HepG2 (cell line): Measurements from ENCODE around the gene THUMPD2. TPM values are rescaled to one million over a fixed set of nuclear protein-coding genes. Genes with fewer than 3 reads are reported as not detected.

Source experiments
- ATAC-seq: fragments of 200-7000 bp; cut with Tn5 transposase; 3 replicates; pipeline ENCODE4 v1.9.1; 2020; ENCODE audit warnings: mild to moderate bottlenecking, moderate library complexity
- BruUV-seq: library from RNA; stranded (reverse); fragments of 400-500 nt; replicated peaks from 2 replicates; lab custom pipeline; 2021; lab: Mats Ljungman, UMichigan
- CTCF ChIA-PET: fragments of 300-600 bp; formaldehyde crosslinking; extraction: SDS; loops from one replicate; lab custom pipeline; 2021; ENCODE audit warnings: low total read pairs, inconsistent platforms, low intra/inter-chr PET ratio; lab: Yijun Ruan, JAX
- POLR2A ChIA-PET: fragments of 350-600 bp; sonication (Branson Sonifier 250); formaldehyde crosslinking; loops from one replicate; lab custom pipeline; 2020; ENCODE audit warnings: antibody characterized with exemption, inconsistent platforms; lab: Yijun Ruan, JAX
- DNase-seq: peaks from one replicate; pipeline ENCODE4 v3.0.0-alpha.2; 2015; ENCODE audit warnings: low spot score
- FAIRE-seq: peaks from 3 replicates; lab custom pipeline; 2011; peaks lifted over from hg19 to GRCh38; lab: Jason Lieb, UNC
- H2AFZ ChIP-seq: one replicate; pipeline ENCODE4 v1.6.1; 2011; ENCODE audit warnings: low read length, inconsistent platforms
- H3K27ac ChIP-seq: fragments of 300-600 bp; 3 replicates; pipeline ENCODE4 v1.8.0; 2011; ENCODE audit warnings: mixed run types, mild to moderate bottlenecking, mixed read lengths, low read length, inconsistent platforms; ENCODE audit not compliant: insufficient read depth; ENCODE audit errors: extremely low read length
- H3K27me3 ChIP-seq, 2 experiments: fragments of 200-600 bp in 1 of 2; 2 replicates in 1 of 2; 3 replicates in 1 of 2; pipeline versions ENCODE4 v1.6.0 to v1.8.0; 2011; ENCODE audit warnings: low read length in 2 of 2, mild to moderate bottlenecking in 2 of 2, moderate library complexity in 2 of 2, inconsistent platforms in 1 of 2; ENCODE audit not compliant: insufficient read depth in 2 of 2, control insufficient read depth in 1 of 2
- H3K36me3 ChIP-seq, 2 experiments: fragments of 200-600 bp in 1 of 2; replicated peaks in 1 of 2; 2 replicates in 1 of 2; 3 replicates in 1 of 2; pipeline versions ENCODE4 v1.5.1 to v1.8.0; 2011; ENCODE audit warnings: low read length in 2 of 2, inconsistent platforms in 1 of 2; ENCODE audit not compliant: insufficient read depth in 2 of 2, control insufficient read depth in 1 of 2
- H3K4me1 ChIP-seq: 2 replicates; pipeline ENCODE4 v1.5.1; 2012; ENCODE audit warnings: low read length, inconsistent platforms; ENCODE audit not compliant: insufficient read depth
- H3K4me2 ChIP-seq: 2 replicates; pipeline ENCODE4 v1.6.0; 2011; ENCODE audit warnings: low read depth, low read length, inconsistent platforms
- H3K4me3 ChIP-seq, 3 experiments: fragments of 200-600 bp in 1 of 3; sonication (generic), shearing (Covaris generic) in 1 of 3; replicated peaks in 1 of 3; 2 replicates each; pipeline ENCODE4 v1.5.1; 2011 to 2016; ENCODE audit warnings: low read length in 3 of 3, inconsistent platforms in 2 of 3, low read depth in 2 of 3, mild to moderate bottlenecking in 2 of 3, control low read depth in 1 of 3, mixed read lengths in 1 of 3; ENCODE audit not compliant: insufficient read depth in 1 of 3
- H3K79me2 ChIP-seq: one replicate; pipeline ENCODE4 v1.6.1; 2011; ENCODE audit warnings: low read length, inconsistent platforms; ENCODE audit not compliant: insufficient read depth
- H3K9ac ChIP-seq: 2 replicates; pipeline ENCODE4 v1.6.0; 2011; ENCODE audit warnings: mild to moderate bottlenecking, low read depth, low read length, inconsistent platforms; ENCODE audit not compliant: insufficient read depth
- H3K9me3 ChIP-seq: 2 replicates; pipeline ENCODE4 v1.5.1; 2012; ENCODE audit warnings: mild to moderate bottlenecking, low read length
- H4K20me1 ChIP-seq: 2 replicates; pipeline ENCODE4 v1.6.0; 2011; ENCODE audit warnings: inconsistent platforms, mild to moderate bottlenecking, low read length, moderate library complexity; ENCODE audit not compliant: insufficient read depth
- CCDC6 ChIP-seq: sonication (generic); formaldehyde crosslinking; IDR thresholded peaks from 2 replicates; pipeline ENCODE4 v1.8.1; 2022; ENCODE audit warnings: mild to moderate bottlenecking, missing genetic modification reagents, moderate library complexity
- KDM1A ChIP-seq: IDR thresholded peaks from 2 replicates; pipeline ENCODE4 v1.6.1; 2016; ENCODE audit warnings: missing compliant biosample characterization
- NFKBIZ ChIP-seq: IDR thresholded peaks from 2 replicates; pipeline ENCODE4 v1.6.1; 2018; ENCODE audit warnings: missing genetic modification reagents, missing compliant biosample characterization
- PHF8 ChIP-seq: sonication (generic); formaldehyde crosslinking; IDR thresholded peaks from 2 replicates; pipeline ENCODE4 v1.5.0; 2020; ENCODE audit warnings: missing genetic modification reagents
- POLR2A ChIP-seq, 2 experiments: IDR thresholded peaks; 2 replicates each; pipeline ENCODE4 v1.6.1; 2011; ENCODE audit warnings: low read depth in 2 of 2, low read length in 2 of 2, mild to moderate bottlenecking in 1 of 2, moderate library complexity in 1 of 2; ENCODE audit not compliant: insufficient read depth in 1 of 2
- PTBP1 ChIP-seq: fragments of 200-400 bp; formaldehyde crosslinking; IDR thresholded peaks from 2 replicates; pipeline ENCODE4 v1.6.1; 2018; ENCODE audit warnings: low read length, low read depth; ENCODE audit not compliant: poor library complexity, severe bottlenecking
- REXO4 ChIP-seq: sonication (generic); formaldehyde crosslinking; IDR thresholded peaks from 2 replicates; pipeline ENCODE4 v1.8.0; 2022; ENCODE audit warnings: missing genetic modification reagents, mild to moderate bottlenecking, borderline replicate concordance
- RXRB ChIP-seq: IDR thresholded peaks from 2 replicates; pipeline ENCODE4 v1.6.1; 2016; ENCODE audit warnings: borderline replicate concordance, missing genetic modification reagents, missing compliant biosample characterization
- SMAD3 ChIP-seq: sonication (generic); formaldehyde crosslinking; IDR thresholded peaks from 2 replicates; pipeline ENCODE4 v1.4.0; 2020; ENCODE audit warnings: missing genetic modification reagents
- ZFX ChIP-seq: sonication (generic); formaldehyde crosslinking; IDR thresholded peaks from 2 replicates; pipeline ENCODE4 v1.4.0; 2020; ENCODE audit warnings: mild to moderate bottlenecking, low read depth, missing genetic modification reagents, moderate library complexity
- ZNF33B ChIP-seq: sonication (generic); formaldehyde crosslinking; IDR thresholded peaks from 2 replicates; pipeline ENCODE4 v1.5.1; 2020; ENCODE audit warnings: mild to moderate bottlenecking, missing genetic modification reagents
- ZNF354B ChIP-seq: sonication (generic); formaldehyde crosslinking; IDR thresholded peaks from 2 replicates; pipeline ENCODE4 v1.8.0; 2022; ENCODE audit warnings: mild to moderate bottlenecking, missing genetic modification reagents
- ZNF383 ChIP-seq: sonication (generic); formaldehyde crosslinking; IDR thresholded peaks from 2 replicates; pipeline ENCODE4 v1.4.0; 2020; ENCODE audit warnings: missing genetic modification reagents, mild to moderate bottlenecking, borderline replicate concordance
- ZNF430 ChIP-seq: sonication (generic); formaldehyde crosslinking; IDR thresholded peaks from 2 replicates; pipeline ENCODE4 v1.9.0; 2021; ENCODE audit warnings: mild to moderate bottlenecking, missing genetic modification reagents
- ZNF614 ChIP-seq: IDR thresholded peaks from 2 replicates; pipeline ENCODE4 v1.6.1; 2018; ENCODE audit warnings: missing biosample characterization, missing genetic modification reagents, inconsistent platforms, borderline replicate concordance
- WGBS: methylation state at CpG from one replicate; pipeline ENCODE4 v1.1.6; 2017; ENCODE audit warnings: low lambda C conversion rate; 5-methylcytosine and 5-hydroxymethylcytosine counted together
- in situ Hi-C: cut with HindIII; loops from 2 replicates; pipeline ENCODE4 v1.10.0; 2017; ENCODE audit warnings: low pct_unique_long_range_greater_than_20kb; ENCODE audit not compliant: extremely low pct_ligation_motif_present
- intact Hi-C: fragments of 100-400 bp; cut with micrococcal nuclease; formaldehyde crosslinking; loops from one replicate; pipeline ENCODE4 v1.10.0; 2022; ENCODE audit not compliant: unreplicated experiment
- polyA plus RNA-seq, 8 experiments: library from polyadenylated mRNA; depleted of rRNA in 3 of 8; stranded (reverse) in 7 of 8; unstranded in 1 of 8; fragments of >200 nt; fragmentation: Illumina TruSeq in 4 of 8; extraction: Trizol in 4 of 8; gene quantifications; 2 replicates each; pipeline versions ENCODE4 v1.2.1 to v1.2.3, GENCODE V29; 2011 to 2016; ENCODE audit warnings: low read depth in 4 of 8, missing spikeins in 1 of 8, mixed read lengths in 1 of 8; ENCODE audit not compliant: insufficient read depth in 1 of 8
- total RNA-seq, 5 experiments: library from RNA; depleted of rRNA; stranded (reverse); fragments of >200 nt; fragmentation: Illumina TruSeq; extraction: Trizol; gene quantifications; 2 replicates each; pipeline ENCODE4 v1.2.3, GENCODE V29; 2016; ENCODE audit warnings: low read depth in 1 of 5
- TF ChIP-seq, protein P1 (sequence below): sonication (generic); formaldehyde crosslinking; IDR thresholded peaks from 2 replicates; pipeline ENCODE4 v1.4.0; 2020; ENCODE audit warnings: missing genetic modification reagents, mild to moderate bottlenecking, borderline replicate concordance
- TF ChIP-seq, protein P2 (sequence below): sonication (generic); formaldehyde crosslinking; conservative IDR thresholded peaks from 2 replicates; pipeline ENCODE4 v1.5.0; 2020; ENCODE audit warnings: missing genetic modification reagents

THUMPD2 gene
- total and polyA plus RNA-seq, 2 of the 13 experiments (the other 11 are each of a cell fraction or from before 2014, with no cell fraction given), result 11.8 to 15.6 TPM

DNA sequence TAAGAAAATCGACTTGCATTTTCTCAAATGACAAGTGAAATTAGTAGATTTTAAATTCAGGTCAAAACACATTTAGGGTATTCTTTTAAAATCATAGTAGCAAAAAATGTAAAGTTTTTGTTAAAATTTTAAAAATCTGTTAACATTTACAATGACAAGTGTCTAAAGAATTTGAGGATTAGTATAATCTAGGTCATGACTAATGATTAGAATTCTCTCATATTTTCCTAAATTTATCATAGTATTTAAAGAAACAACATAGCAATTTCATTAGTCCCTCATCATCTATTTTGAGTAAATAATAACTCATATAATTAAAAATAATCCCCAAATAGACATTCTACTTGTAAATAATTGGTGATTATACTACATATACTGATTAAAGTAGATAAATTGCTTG, 23.6 kb downstream of the THUMPD2 start:
- Histone ChIP-seq H3K9me3 (no peaks in the 10 kb centered on the region), H3K79me2 (no peaks in the 10 kb centered on the region), H3K36me3 (peaks cover 24 to 78% of the 10 kb centered on the region in 2 experiments), H2AFZ (no peak overlapping the region), H3K4me1 (no peaks in the 10 kb centered on the region), H3K9ac (no peak overlapping the region), H3K27me3 (no peaks in the 10 kb centered on the region), H3K4me3 (no peak overlapping the region), H4K20me1 (no peaks in the 10 kb centered on the region; the same call in 1 of the 2 replicates), H3K27ac (no peak overlapping the region), H3K4me2 (no peak overlapping the region)
- no peak for FAIRE-seq
- DNase-seq, result no peak
- intact Hi-C loops (no loop called here), in situ Hi-C loops (no loop called here)
- ChIA-PET POLR2A (no interaction called here), CTCF (no interaction called here)
- TF ChIP-seq KDM1A (CRISPR knock-in tag) (no peak), CCDC6 (CRISPR knock-in tag) (no peak), POLR2A (IDR thresholded peaks at IDR 0.05; ENCODE audit: insufficient read depth in 1 of 2, low read depth in 2 of 2, low read length in 2 of 2) (no peak), NFKBIZ (CRISPR knock-in tag) (no peak), PHF8 (CRISPR knock-in tag) (no peak)
- ATAC-seq, result no peak
- no TSS peak for BruUV-seq
- WGBS, result 64% methylated on average over 1 of the region's 1 CpG

DNA sequence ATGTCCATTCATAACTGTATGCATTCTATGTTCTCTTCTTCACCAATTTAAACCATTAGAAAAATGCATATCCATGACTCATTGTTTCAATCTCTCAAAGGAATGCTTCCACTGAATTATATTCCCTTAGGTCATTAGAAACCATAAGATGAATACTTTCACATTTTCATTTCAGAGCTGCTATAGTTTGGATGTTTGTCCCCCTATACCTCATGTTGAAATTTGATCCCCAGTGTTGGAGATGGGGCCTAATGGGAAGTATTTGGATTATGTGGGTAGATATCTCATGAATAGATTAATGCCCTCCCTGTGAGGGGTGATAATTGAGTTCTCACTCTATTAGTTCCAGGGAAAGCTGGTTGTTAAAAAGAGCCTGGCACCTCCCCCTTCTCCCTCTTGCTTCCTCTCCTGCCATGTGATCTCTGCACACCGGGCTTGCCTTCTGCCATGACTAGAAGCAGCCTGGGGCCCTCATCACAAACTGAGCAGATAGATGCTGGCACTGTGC, 35.7 kb downstream of the THUMPD2 start:
- intact Hi-C loops, result no loop called here
- H3K9me3 ChIP-seq, result no peaks in the 10 kb centered on the region
- no peak overlapping the region for H3K4me2 ChIP-seq
- no peak overlapping the region for H3K4me3 ChIP-seq
- ATAC-seq (no peak), DNase-seq (no peak), FAIRE-seq (no peak)
- H4K20me1 ChIP-seq, result no peaks in the 10 kb centered on the region
- H3K36me3 ChIP-seq, result peaks cover 17 to 55% of the 10 kb centered on the region in 2 experiments
- 100% methylated on average over 1 of the region's 1 CpG for WGBS
- ChIA-PET CTCF (no interaction called here), POLR2A (no interaction called here)
- in situ Hi-C loops, result no loop called here
- no peak overlapping the region for H3K9ac ChIP-seq
- no peak overlapping the region for H2AFZ ChIP-seq
- H3K4me1 ChIP-seq, result no peaks in the 10 kb centered on the region
- H3K27ac ChIP-seq, result no peak overlapping the region
- BruUV-seq, result no TSS peak
- H3K27me3 ChIP-seq, result no peaks in the 10 kb centered on the region; a peak in 1 of 5 replicates
- no peaks in the 10 kb centered on the region for H3K79me2 ChIP-seq
- TF ChIP-seq ZNF430 (CRISPR knock-in tag), result no peak
- TF ChIP-seq PTBP1, result no peak
- no peak for TF ChIP-seq ZNF33B (CRISPR knock-in tag)
- TF ChIP-seq ZFX, result no peak
- TF ChIP-seq, protein P1, sequence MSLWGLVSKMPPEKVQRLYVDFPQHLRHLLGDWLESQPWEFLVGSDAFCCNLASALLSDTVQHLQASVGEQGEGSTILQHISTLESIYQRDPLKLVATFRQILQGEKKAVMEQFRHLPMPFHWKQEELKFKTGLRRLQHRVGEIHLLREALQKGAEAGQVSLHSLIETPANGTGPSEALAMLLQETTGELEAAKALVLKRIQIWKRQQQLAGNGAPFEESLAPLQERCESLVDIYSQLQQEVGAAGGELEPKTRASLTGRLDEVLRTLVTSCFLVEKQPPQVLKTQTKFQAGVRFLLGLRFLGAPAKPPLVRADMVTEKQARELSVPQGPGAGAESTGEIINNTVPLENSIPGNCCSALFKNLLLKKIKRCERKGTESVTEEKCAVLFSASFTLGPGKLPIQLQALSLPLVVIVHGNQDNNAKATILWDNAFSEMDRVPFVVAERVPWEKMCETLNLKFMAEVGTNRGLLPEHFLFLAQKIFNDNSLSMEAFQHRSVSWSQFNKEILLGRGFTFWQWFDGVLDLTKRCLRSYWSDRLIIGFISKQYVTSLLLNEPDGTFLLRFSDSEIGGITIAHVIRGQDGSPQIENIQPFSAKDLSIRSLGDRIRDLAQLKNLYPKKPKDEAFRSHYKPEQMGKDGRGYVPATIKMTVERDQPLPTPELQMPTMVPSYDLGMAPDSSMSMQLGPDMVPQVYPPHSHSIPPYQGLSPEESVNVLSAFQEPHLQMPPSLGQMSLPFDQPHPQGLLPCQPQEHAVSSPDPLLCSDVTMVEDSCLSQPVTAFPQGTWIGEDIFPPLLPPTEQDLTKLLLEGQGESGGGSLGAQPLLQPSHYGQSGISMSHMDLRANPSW, result no peak
- TF ChIP-seq ZNF383 (CRISPR knock-in tag), result no peak
- TF ChIP-seq ZNF614 (CRISPR knock-in tag), result no peak
- TF ChIP-seq RXRB (CRISPR knock-in tag), result no peak
- TF ChIP-seq, protein P2, sequence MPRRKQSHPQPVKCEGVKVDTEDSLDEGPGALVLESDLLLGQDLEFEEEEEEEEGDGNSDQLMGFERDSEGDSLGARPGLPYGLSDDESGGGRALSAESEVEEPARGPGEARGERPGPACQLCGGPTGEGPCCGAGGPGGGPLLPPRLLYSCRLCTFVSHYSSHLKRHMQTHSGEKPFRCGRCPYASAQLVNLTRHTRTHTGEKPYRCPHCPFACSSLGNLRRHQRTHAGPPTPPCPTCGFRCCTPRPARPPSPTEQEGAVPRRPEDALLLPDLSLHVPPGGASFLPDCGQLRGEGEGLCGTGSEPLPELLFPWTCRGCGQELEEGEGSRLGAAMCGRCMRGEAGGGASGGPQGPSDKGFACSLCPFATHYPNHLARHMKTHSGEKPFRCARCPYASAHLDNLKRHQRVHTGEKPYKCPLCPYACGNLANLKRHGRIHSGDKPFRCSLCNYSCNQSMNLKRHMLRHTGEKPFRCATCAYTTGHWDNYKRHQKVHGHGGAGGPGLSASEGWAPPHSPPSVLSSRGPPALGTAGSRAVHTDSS (CRISPR knock-in tag), result no peak
- TF ChIP-seq REXO4 (CRISPR knock-in tag), result no peak
- no peak for TF ChIP-seq SMAD3 (CRISPR knock-in tag)
- no peak for TF ChIP-seq ZNF354B (CRISPR knock-in tag)
